ENCODE measurements around the gene TMEM109. TPM values are rescaled to one million over a fixed set of nuclear protein-coding genes. Genes with fewer than 3 reads are reported as not detected.

Gene TMEM109
- total and polyA plus RNA-seq, 2 experiments from 2014 or later: 17.4 to 17.7 TPM

DNA sequence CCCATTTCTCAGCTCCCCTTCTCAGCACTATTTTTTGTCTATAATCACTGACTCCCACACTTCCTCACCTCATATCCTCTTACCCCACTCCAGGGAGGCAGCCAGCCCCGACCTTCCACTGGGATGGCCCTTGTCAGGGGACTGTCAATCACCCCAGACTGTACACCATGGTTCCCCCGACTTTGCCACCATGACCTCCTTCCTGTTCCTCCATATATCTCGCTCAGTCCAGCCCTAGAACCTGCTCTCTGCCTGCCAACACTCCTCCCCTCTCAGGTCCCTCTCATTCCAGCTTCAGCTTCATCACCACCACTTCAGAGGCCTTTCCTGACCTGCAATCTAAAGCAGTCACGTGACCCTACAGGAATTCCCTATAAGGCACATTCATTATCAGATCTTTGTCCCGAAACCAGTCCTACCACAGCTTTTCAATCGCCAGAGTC, 24.1 kb upstream of the TMEM109 start:
- peaks cover 28% of the 10 kb centered on the region for H3K36me3 Mint-ChIP-seq (ENCODE audit: low read depth)
- H4K20me1 ChIP-seq (replicated peaks; ENCODE audit: insufficient read depth): peaks cover 4% of the 10 kb centered on the region
- no peaks in the 10 kb centered on the region for H3K9me3 Mint-ChIP-seq
- H3K4me2 ChIP-seq: no peak overlapping the region
- peaks cover 13% of the 10 kb centered on the region for H3K36me3 ChIP-seq (ENCODE audit: insufficient read depth)
- no peaks in the 10 kb centered on the region for H3K79me2 ChIP-seq (replicated peaks; ENCODE audit: insufficient read depth)
- H3K27me3 Mint-ChIP-seq (ENCODE audit: insufficient read depth, low read depth, poor library complexity): peaks cover 8% of the 10 kb centered on the region
- H3K4me1 ChIP-seq (ENCODE audit: insufficient read depth): no peaks in the 10 kb centered on the region
- H3K4me3 ChIP-seq: no peak overlapping the region
- H3K27ac ChIP-seq (ENCODE audit: low read depth): 0 out of 2 replicates have a peak overlapping the region, but pooled peaks have one; percentile 19
- peak overlapping the region; percentile 3; the same call in 1 of the 2 replicates for H3K27ac Mint-ChIP-seq
- no peak for TF ChIP-seq ZNF331 (CRISPR knock-in tag; IDR thresholded peaks at IDR 0.05; ENCODE audit: low read depth)
- TF ChIP-seq, protein P1, sequence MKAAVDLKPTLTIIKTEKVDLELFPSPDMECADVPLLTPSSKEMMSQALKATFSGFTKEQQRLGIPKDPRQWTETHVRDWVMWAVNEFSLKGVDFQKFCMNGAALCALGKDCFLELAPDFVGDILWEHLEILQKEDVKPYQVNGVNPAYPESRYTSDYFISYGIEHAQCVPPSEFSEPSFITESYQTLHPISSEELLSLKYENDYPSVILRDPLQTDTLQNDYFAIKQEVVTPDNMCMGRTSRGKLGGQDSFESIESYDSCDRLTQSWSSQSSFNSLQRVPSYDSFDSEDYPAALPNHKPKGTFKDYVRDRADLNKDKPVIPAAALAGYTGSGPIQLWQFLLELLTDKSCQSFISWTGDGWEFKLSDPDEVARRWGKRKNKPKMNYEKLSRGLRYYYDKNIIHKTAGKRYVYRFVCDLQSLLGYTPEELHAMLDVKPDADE (IDR thresholded peaks at IDR 0.05): no peak
- TF ChIP-seq NANOG (IDR thresholded peaks at IDR 0.05; ENCODE audit: borderline replicate concordance): no peak
- TF ChIP-seq CREB1 (CRISPR knock-in tag; IDR thresholded peaks at IDR 0.05; ENCODE audit: low read depth): no peak
- TF ChIP-seq EZH2phosphoT487 (IDR thresholded peaks at IDR 0.05; ENCODE audit: unreplicated experiment): no peak
- TF ChIP-seq JUNB (IDR thresholded peaks at IDR 0.05; ENCODE audit: unreplicated experiment): no peak
- no peak for TF ChIP-seq ZNF462 (CRISPR knock-in tag; IDR thresholded peaks at IDR 0.05)
- ATAC-seq (no peak), DNase-seq (ENCODE audit: low spot score) (no peak)
- no peaks in the 10 kb centered on the region for H3K27me3 ChIP-seq (ENCODE audit: insufficient read depth)
- H3F3A ChIP-seq (replicated peaks; ENCODE audit: low read depth): no peaks in the 10 kb centered on the region
- H3K9me2 ChIP-seq (ENCODE audit: insufficient read depth): no peaks in the 10 kb centered on the region
- H3K4me3 Mint-ChIP-seq: no peak overlapping the region
- H2AFZ ChIP-seq: no peak overlapping the region
- H3K4me1 Mint-ChIP-seq: no peaks in the 10 kb centered on the region

All from GM23338 (cell line).